ENCODE results near the gene BDNF. TPM values are rescaled to one million over a fixed set of nuclear protein-coding genes. Genes with fewer than 3 reads are reported as not detected.

Gene BDNF
- total RNA-seq, 1 experiment from 2014 or later = 0.36 TPM

GRCh38 chr11:27716835-27717234, 16.6 kb upstream of the BDNF start:
- POLR2A ChIA-PET = no interaction called here
- in situ Hi-C loops (cut with HindIII; ENCODE audit: low pct_unique_long_range_greater_than_20kb, low sequenced_read_pairs) = loop anchor here (25.0 kb wide), 1 partner anchor 395 kb away; the partner anchor contains the start of genes KIF18A and METTL15
- H3K27me3 ChIP-seq (ENCODE audit: control insufficient read depth, insufficient read depth, low read length) = peaks cover 36% of the 10 kb centered on the region
- no peak for TF ChIP-seq REST (IDR thresholded peaks at IDR 0.05; ENCODE audit: insufficient read depth in 1 of 2, low read depth in 2 of 2, low read length in 1 of 2)
- TF ChIP-seq CTCF (IDR thresholded peaks at IDR 0.05) = no peak
- no peak for TF ChIP-seq TCF7L2 (IDR thresholded peaks at IDR 0.05; ENCODE audit: low read depth, low read length)
- no peak for TF ChIP-seq POLR2AphosphoS5 (IDR thresholded peaks at IDR 0.05; ENCODE audit: low read depth, low read length)
- TF ChIP-seq SIN3A (IDR thresholded peaks at IDR 0.05; ENCODE audit: borderline replicate concordance, insufficient read depth, low read depth, low read length) = no peak
- peaks cover 8% of the 10 kb centered on the region for H3K4me1 ChIP-seq (ENCODE audit: control insufficient read depth, insufficient read depth, low read length)
- intact Hi-C loops (cut with micrococcal nuclease; ENCODE audit: unreplicated experiment) = loop anchor here (10.0 kb wide), 1 partner anchor 348 kb away; no protein-coding TSS in a partner anchor
- ATAC-seq = no peak
- BruUV-seq (replicated peaks) = no TSS peak
- DNase-seq (ENCODE audit: low read depth, low spot score) = no peak
- CTCF ChIA-PET = interaction anchor here (1.9 kb wide), 1 partner anchor 15 kb away, joined by 7 read pairs; no protein-coding TSS in a partner anchor
- H3K36me3 ChIP-seq (ENCODE audit: control insufficient read depth, insufficient read depth, low read length) = no peaks in the 10 kb centered on the region
- H3K27ac ChIP-seq (ENCODE audit: low read length) = no peak overlapping the region
- H3K9me3 ChIP-seq (ENCODE audit: control insufficient read depth, insufficient read depth, low read depth, low read length) = no peaks in the 10 kb centered on the region
- no peak overlapping the region for H3K4me3 ChIP-seq (ENCODE audit: low read depth in 2 of 2, low read length in 2 of 2)

GRCh38 chr11:27716216-27716615, 16.0 kb upstream of the BDNF start:
- Histone ChIP-seq H3K9me3 (ENCODE audit: control insufficient read depth, insufficient read depth, low read depth, low read length) (no peaks in the 10 kb centered on the region), H3K27ac (ENCODE audit: low read length) (no peak overlapping the region), H3K4me3 (ENCODE audit: low read depth in 2 of 2, low read length in 2 of 2) (no peak overlapping the region), H3K4me1 (ENCODE audit: control insufficient read depth, insufficient read depth, low read length) (peaks cover 5% of the 10 kb centered on the region), H3K27me3 (ENCODE audit: control insufficient read depth, insufficient read depth, low read length) (peaks cover 31% of the 10 kb centered on the region), H3K36me3 (ENCODE audit: control insufficient read depth, insufficient read depth, low read length) (no peaks in the 10 kb centered on the region)
- ChIA-PET CTCF (interaction anchor here (1.9 kb wide), 1 partner anchor 15 kb away, joined by 7 read pairs; no protein-coding TSS in a partner anchor), POLR2A (no interaction called here)
- TF ChIP-seq TCF7L2 (IDR thresholded peaks at IDR 0.05; ENCODE audit: low read depth, low read length) = no peak
- TF ChIP-seq POLR2AphosphoS5 (IDR thresholded peaks at IDR 0.05; ENCODE audit: low read depth, low read length) = no peak
- TF ChIP-seq CTCF (IDR thresholded peaks at IDR 0.05) = no peak
- no peak for TF ChIP-seq REST (IDR thresholded peaks at IDR 0.05; ENCODE audit: insufficient read depth in 1 of 2, low read depth in 2 of 2, low read length in 1 of 2)
- no peak for TF ChIP-seq SIN3A (IDR thresholded peaks at IDR 0.05; ENCODE audit: borderline replicate concordance, insufficient read depth, low read depth, low read length)
- no TSS peak for BruUV-seq (replicated peaks)
- no peak for ATAC-seq
- intact Hi-C loops (cut with micrococcal nuclease; ENCODE audit: unreplicated experiment) (loop anchor here (10.0 kb wide), 1 partner anchor 349 kb away; no protein-coding TSS in a partner anchor), in situ Hi-C loops (cut with HindIII; ENCODE audit: low pct_unique_long_range_greater_than_20kb, low sequenced_read_pairs) (loop anchor here (25.0 kb wide), 1 partner anchor 396 kb away; the partner anchor contains the start of genes KIF18A and METTL15)
- DNase-seq (ENCODE audit: low read depth, low spot score) = no peak

Data from Panc1 (cell line).